SU-DHL-6 (cell line): ENCODE measurements around the gene SNW1.

ENCODE experiments used
- H2AFZ ChIP-seq: fragments of 200-600 bp; sonication (generic); 2 replicates; pipeline ENCODE4 v1.6.1; 2014; ENCODE audit warnings: low read depth, mild to moderate bottlenecking, moderate library complexity, mixed read lengths, antibody characterized with exemption, low read length; ENCODE audit not compliant: severe bottlenecking
- H3F3A ChIP-seq: fragments of 200-600 bp; shearing (Covaris generic); 2 replicates; pipeline ENCODE4 v1.6.0; 2016; ENCODE audit warnings: antibody characterized with exemption, mild to moderate bottlenecking; ENCODE audit not compliant: insufficient read depth
- H3K27ac ChIP-seq: fragments of 200-600 bp; sonication (generic); 2 replicates; pipeline ENCODE4 v1.5.1; 2016; ENCODE audit warnings: low read depth, mild to moderate bottlenecking, low read length, moderate library complexity, mixed read lengths
- H3K27me3 ChIP-seq: fragments of 200-600 bp; sonication (generic), shearing (Covaris generic); 2 replicates; pipeline ENCODE4 v1.6.0; 2014; ENCODE audit warnings: mild to moderate bottlenecking, low read length
- H3K36me3 ChIP-seq: fragments of 200-600 bp; sonication (generic); 2 replicates; pipeline ENCODE4 v1.6.1; 2014; ENCODE audit warnings: mild to moderate bottlenecking, low read length, mixed read lengths
- H3K4me2 ChIP-seq: fragments of 300-600, 200-600 bp; shearing (Covaris generic), sonication (generic); 2 replicates; pipeline ENCODE4 v1.6.0; 2014; ENCODE audit warnings: low read length, low read depth, mild to moderate bottlenecking; ENCODE audit not compliant: poor library complexity, severe bottlenecking
- H3K4me3 ChIP-seq: fragments of 200-600 bp; sonication (generic); 2 replicates; pipeline ENCODE4 v1.5.1; 2014; ENCODE audit warnings: antibody characterized with exemption, low read length, mild to moderate bottlenecking, mixed read lengths; ENCODE audit not compliant: insufficient read depth, poor library complexity, severe bottlenecking
- H3K79me2 ChIP-seq: fragments of 200-600 bp; sonication (generic); 2 replicates; pipeline ENCODE4 v1.6.1; 2014; ENCODE audit warnings: mild to moderate bottlenecking, low read length, moderate library complexity; ENCODE audit not compliant: insufficient read depth
- H3K9ac ChIP-seq: fragments of 200-600 bp; sonication (generic); 2 replicates; pipeline ENCODE4 v1.7.0; 2014; ENCODE audit warnings: mild to moderate bottlenecking, low read length
- H3K9me2 ChIP-seq: fragments of 200-600 bp; sonication (generic); replicated peaks from 2 replicates; pipeline ENCODE4 v1.6.1; 2014; ENCODE audit warnings: low read length; ENCODE audit not compliant: insufficient read depth
- H3K9me3 ChIP-seq: fragments of 200-600 bp; sonication (generic); 2 replicates; pipeline ENCODE4 v1.6.1; 2014; ENCODE audit warnings: low read length, mixed read lengths; ENCODE audit not compliant: insufficient read depth
- H4K20me1 ChIP-seq: fragments of 200-600 bp; sonication (generic); 2 replicates; pipeline ENCODE4 v1.6.1; 2014; ENCODE audit warnings: low read depth, mild to moderate bottlenecking, antibody characterized with exemption, low read length, moderate library complexity, mixed read lengths
- CTCF ChIP-seq: fragments of 200-600 bp; sonication (generic); IDR thresholded peaks from one replicate; pipeline ENCODE4 v1.5.1; 2017; ENCODE audit warnings: antibody characterized with exemption, mild to moderate bottlenecking, low read length, moderate library complexity; ENCODE audit not compliant: insufficient read depth, poor library complexity, severe bottlenecking
- EZH2phosphoT487 ChIP-seq: fragments of 200-600 bp; sonication (generic), shearing (Covaris generic); conservative IDR thresholded peaks from 2 replicates; pipeline ENCODE4 v1.6.1; 2018; ENCODE audit warnings: mild to moderate bottlenecking, antibody characterized with exemption, low read length, moderate library complexity, mixed read lengths

The SNW1 gene

GRCh38 chr14:77760381-77761204 lies at the start of gene SNW1:
TSS of gene SNW1 (minus strand) at chr14:77761156. CDS start at chr14:77761127, 29 bp downstream.
- H2AFZ ChIP-seq, result peak within 1 kb of the TSS; percentile 99
- no peaks in the 10 kb centered on the region for H3K9me2 ChIP-seq
- H3K4me2 ChIP-seq, result peak within 1 kb of the TSS; percentile 88
- peak within 1 kb of the TSS; percentile 69 for H3K27ac ChIP-seq
- no peaks in the 10 kb centered on the region; the same call in 1 of the 2 replicates for H4K20me1 ChIP-seq
- H3K9me3 ChIP-seq, result no peaks in the 10 kb centered on the region
- H3F3A ChIP-seq, result no peaks in the 10 kb centered on the region
- peak within 1 kb of the TSS; percentile 86 for H3K9ac ChIP-seq
- TF ChIP-seq EZH2phosphoT487 (no peak), CTCF (no peak)
- H3K36me3 ChIP-seq, result no peaks in the 10 kb centered on the region; the same call in 1 of the 2 replicates
- peaks cover 51% of the 10 kb centered on the region for H3K79me2 ChIP-seq
- H3K27me3 ChIP-seq, result no peaks in the 10 kb centered on the region
- peak within 1 kb of the TSS; percentile 87 for H3K4me3 ChIP-seq

GRCh38 chr14:77809011-77809410 lies 48.1 kb upstream of the SNW1 start:
- TF ChIP-seq CTCF (no peak), EZH2phosphoT487 (no peak)
- H3K9ac ChIP-seq, result no peak overlapping the region
- no peak overlapping the region for H3K4me3 ChIP-seq
- no peaks in the 10 kb centered on the region for H3K36me3 ChIP-seq
- no peak overlapping the region for H2AFZ ChIP-seq
- H4K20me1 ChIP-seq, result no peaks in the 10 kb centered on the region
- H3K4me2 ChIP-seq, result no peak overlapping the region
- H3K79me2 ChIP-seq, result no peaks in the 10 kb centered on the region
- H3K27me3 ChIP-seq, result no peaks in the 10 kb centered on the region
- no peak overlapping the region for H3K27ac ChIP-seq
- no peaks in the 10 kb centered on the region for H3K9me3 ChIP-seq
- H3K9me2 ChIP-seq, result no peaks in the 10 kb centered on the region
- no peaks in the 10 kb centered on the region for H3F3A ChIP-seq

GRCh38 chr14:77808250-77808649 lies 47.3 kb upstream of the SNW1 start:
- Histone ChIP-seq H3K79me2 (no peaks in the 10 kb centered on the region), H3K4me3 (no peak overlapping the region), H3K4me2 (no peak overlapping the region)

More at GRCh38 chr14:77808250-77808649, 47.3 kb upstream of the SNW1 start:
- TF ChIP-seq EZH2phosphoT487 (no peak), CTCF (no peak)
- H3K27ac ChIP-seq, result no peak overlapping the region
- H3K9ac ChIP-seq, result no peak overlapping the region
- no peaks in the 10 kb centered on the region for H3F3A ChIP-seq
- no peaks in the 10 kb centered on the region for H3K9me3 ChIP-seq
- H3K9me2 ChIP-seq, result no peaks in the 10 kb centered on the region
- H3K27me3 ChIP-seq, result no peaks in the 10 kb centered on the region
- no peak overlapping the region for H2AFZ ChIP-seq
- H4K20me1 ChIP-seq, result no peaks in the 10 kb centered on the region
- no peaks in the 10 kb centered on the region for H3K36me3 ChIP-seq
